SK-MEL-5 (cell line): Measurements from ENCODE around the gene CD109. TPM values are rescaled to one million over a fixed set of nuclear protein-coding genes. Genes with fewer than 3 reads are reported as not detected.
"Not testable (repeated sequence)": the region's sequence is repeated elsewhere in the genome, so short reads cannot be mapped to it uniquely, and the experiment has no call there.

Experiments used
- DNase-seq: peaks from one replicate; pipeline ENCODE4 v3.0.0-alpha.2; 2016; ENCODE audit warnings: low read depth, low spot score
- in situ Hi-C: cut with HindIII; loops from 2 replicates; pipeline ENCODE4 v1.10.0; 2016; ENCODE audit warnings: low sequenced_read_pairs, high pct_unique_total_duplicates, low pct_unique_long_range_greater_than_20kb
- total RNA-seq: library from RNA; depleted of rRNA; stranded (reverse); fragments of >200 nt; shearing (Covaris generic); gene quantifications from 2 replicates; pipeline ENCODE4 v1.2.3, GENCODE V29; 2014

Gene CD109
- total RNA-seq, 1 experiment from 2014 or later = 53.1 TPM

- in situ Hi-C loops = no loop called here
Measured at GRCh38 chr6:73679009-73679408, 17.0 kb upstream of the CD109 start.

GRCh38 chr6:73679846-73680245 lies 16.2 kb upstream of the CD109 start:
- in situ Hi-C loops, DNase-seq: not testable (repeated sequence)

More at GRCh38 chr6:73679009-73679408, 17.0 kb upstream of the CD109 start:
- no peak for DNase-seq

- DNase-seq = no peak
Measured at GRCh38 chr6:73680289-73680918, 15.6 kb upstream of the CD109 start.

GRCh38 chr6:73683574-73683973 lies 12.4 kb upstream of the CD109 start:
- in situ Hi-C loops, DNase-seq: not testable (repeated sequence)

More at GRCh38 chr6:73680289-73680918, 15.6 kb upstream of the CD109 start:
- in situ Hi-C loops = no loop called here

- DNase-seq = peak; percentile 55
- in situ Hi-C loops = no loop called here
Measured at GRCh38 chr6:73688351-73688750, 7.7 kb upstream of the CD109 start.

- in situ Hi-C loops = no loop called here
- no peak for DNase-seq
Measured at GRCh38 chr6:73690056-73690455, 5.9 kb upstream of the CD109 start.

GRCh38 chr6:73691512-73691911 lies 4.5 kb upstream of the CD109 start:
- no peak for DNase-seq
- in situ Hi-C loops = no loop called here

GRCh38 chr6:73694711-73695411 lies 1.1 kb upstream of the CD109 start:
- DNase-seq = peak; percentile 31
- in situ Hi-C loops = no loop called here

GRCh38 chr6:73696966-73697655 lies 1.1 kb downstream of the CD109 start:
- in situ Hi-C loops = no loop called here
- peak; percentile 42 for DNase-seq

- DNase-seq = no peak
- in situ Hi-C loops = no loop called here
Measured at GRCh38 chr6:73699676-73700459, 3.9 kb downstream of the CD109 start.

- no peak for DNase-seq
- in situ Hi-C loops = no loop called here
Measured at GRCh38 chr6:73702444-73702843, 6.4 kb downstream of the CD109 start.

GRCh38 chr6:73703466-73703865 lies 7.5 kb downstream of the CD109 start:
- in situ Hi-C loops = no loop called here
- DNase-seq = no peak

GRCh38 chr6:73704260-73704659 lies 8.3 kb downstream of the CD109 start:
- DNase-seq = peak; percentile 87
- in situ Hi-C loops = no loop called here

- DNase-seq = peak; percentile 43
- in situ Hi-C loops = no loop called here
Measured at GRCh38 chr6:73704798-73705197, 8.8 kb downstream of the CD109 start.

- no peak for DNase-seq
- in situ Hi-C loops = no loop called here
Measured at GRCh38 chr6:73706971-73707370, 11.0 kb downstream of the CD109 start.

- no peak for DNase-seq
- in situ Hi-C loops = no loop called here
Measured at GRCh38 chr6:73710470-73710869, 14.5 kb downstream of the CD109 start.

- in situ Hi-C loops = no loop called here
- DNase-seq = no peak
Measured at GRCh38 chr6:73710948-73711347, 14.9 kb downstream of the CD109 start.
